ENCODE measurements around the gene AP3D1.

Gene AP3D1

DNA sequence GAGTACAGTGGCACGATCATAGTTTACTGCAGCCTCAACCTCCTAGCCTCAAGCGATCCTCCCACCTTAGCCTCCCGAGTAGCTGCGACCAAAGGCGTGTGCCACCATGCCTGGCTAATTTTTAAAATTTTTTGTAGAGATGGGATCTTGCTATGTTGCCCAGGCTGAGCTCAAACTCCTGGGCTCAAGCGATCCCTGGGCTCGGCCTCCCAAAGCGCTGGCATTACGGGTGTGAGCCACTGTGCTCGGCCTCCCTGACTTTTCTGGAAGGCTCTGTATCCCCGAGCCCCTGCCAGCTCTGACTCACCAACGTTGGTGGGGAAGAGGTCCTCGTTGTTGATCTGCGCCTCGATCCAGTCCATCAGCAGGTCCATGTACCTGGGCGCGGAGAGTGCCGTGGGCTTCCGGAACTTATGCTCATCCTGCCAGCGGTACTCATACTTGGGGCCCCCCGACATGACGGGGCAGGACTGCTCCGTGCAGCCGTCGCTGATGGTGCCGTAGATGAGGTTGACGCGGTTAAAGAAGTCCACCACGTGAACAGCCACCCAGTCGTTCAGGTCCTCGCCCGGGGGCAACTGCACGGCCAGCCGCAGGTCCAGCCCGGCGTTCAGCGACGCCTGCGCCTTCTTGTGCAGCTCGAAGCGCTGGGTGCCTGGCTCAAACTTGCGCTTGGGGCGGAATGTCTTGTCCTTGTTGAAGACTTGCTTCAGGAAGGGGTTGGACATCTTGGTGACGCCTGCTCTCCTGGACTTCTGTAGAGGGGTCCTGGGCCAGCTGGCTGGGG lies 73.3 kb downstream of the AP3D1 start:
- Mint-ChIP-seq H3K4me1 (ENCODE audit: low read depth) (peaks cover 77% of the 10 kb centered on the region), H3K4me3 (no peak overlapping the region), H3K27ac (no peak overlapping the region), H3K36me3 (ENCODE audit: low read depth) (peaks cover 100% of the 10 kb centered on the region), H3K9me3 (no peaks in the 10 kb centered on the region), H3K27me3 (no peaks in the 10 kb centered on the region)
- intact Hi-C loops (cut with micrococcal nuclease), result no loop called here

DNA sequence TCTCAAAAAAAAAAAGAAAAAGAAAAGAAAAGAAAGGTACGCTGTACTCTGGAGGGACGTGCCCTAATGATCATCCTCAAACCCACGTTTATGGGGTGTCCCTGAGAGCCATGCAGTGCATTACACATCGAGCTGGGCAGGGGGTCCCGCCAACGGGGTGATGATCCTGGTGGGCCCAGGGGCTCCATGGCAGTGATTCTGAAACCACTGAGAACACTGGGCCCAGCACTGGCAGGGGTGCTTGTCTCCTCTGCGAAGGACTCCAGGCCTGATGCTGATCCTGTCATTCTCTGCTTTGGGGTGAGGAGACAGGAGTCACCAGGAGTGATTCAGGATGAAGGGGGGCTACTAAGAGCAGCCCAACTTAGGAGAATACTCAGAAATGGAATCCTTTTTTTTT lies 74.0 kb downstream of the AP3D1 start:
- H3K27me3 Mint-ChIP-seq, result no peaks in the 10 kb centered on the region
- H3K36me3 Mint-ChIP-seq (ENCODE audit: low read depth), result peaks cover 100% of the 10 kb centered on the region
- H3K4me3 Mint-ChIP-seq, result no peak overlapping the region
- intact Hi-C loops (cut with micrococcal nuclease), result no loop called here
- H3K27ac Mint-ChIP-seq, result peak overlapping the region; percentile 52
- no peaks in the 10 kb centered on the region for H3K9me3 Mint-ChIP-seq
- peaks cover 77% of the 10 kb centered on the region for H3K4me1 Mint-ChIP-seq (ENCODE audit: low read depth)

DNA sequence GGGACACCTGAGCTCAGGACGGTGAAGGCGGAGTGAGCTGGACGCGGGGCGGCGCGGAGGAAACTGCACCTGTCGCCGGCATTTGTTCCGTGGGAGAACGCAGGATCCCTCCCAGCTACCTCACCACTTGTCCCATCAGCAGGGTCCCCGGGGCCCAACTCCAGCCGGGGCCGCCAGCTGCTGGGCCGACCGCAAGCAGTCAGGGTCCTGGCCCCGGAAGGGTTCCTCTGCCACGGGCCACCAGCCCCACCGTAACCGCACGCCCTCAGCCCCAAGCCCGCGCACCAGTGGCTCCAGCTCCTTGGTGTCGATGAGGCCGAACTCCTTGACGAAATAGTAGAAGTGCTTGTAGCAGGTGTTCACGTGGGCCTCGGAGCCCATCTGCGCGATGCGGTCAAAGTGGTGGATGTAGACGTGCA lies 74.8 kb downstream of the AP3D1 start:
- intact Hi-C loops (cut with micrococcal nuclease), result no loop called here

DNA sequence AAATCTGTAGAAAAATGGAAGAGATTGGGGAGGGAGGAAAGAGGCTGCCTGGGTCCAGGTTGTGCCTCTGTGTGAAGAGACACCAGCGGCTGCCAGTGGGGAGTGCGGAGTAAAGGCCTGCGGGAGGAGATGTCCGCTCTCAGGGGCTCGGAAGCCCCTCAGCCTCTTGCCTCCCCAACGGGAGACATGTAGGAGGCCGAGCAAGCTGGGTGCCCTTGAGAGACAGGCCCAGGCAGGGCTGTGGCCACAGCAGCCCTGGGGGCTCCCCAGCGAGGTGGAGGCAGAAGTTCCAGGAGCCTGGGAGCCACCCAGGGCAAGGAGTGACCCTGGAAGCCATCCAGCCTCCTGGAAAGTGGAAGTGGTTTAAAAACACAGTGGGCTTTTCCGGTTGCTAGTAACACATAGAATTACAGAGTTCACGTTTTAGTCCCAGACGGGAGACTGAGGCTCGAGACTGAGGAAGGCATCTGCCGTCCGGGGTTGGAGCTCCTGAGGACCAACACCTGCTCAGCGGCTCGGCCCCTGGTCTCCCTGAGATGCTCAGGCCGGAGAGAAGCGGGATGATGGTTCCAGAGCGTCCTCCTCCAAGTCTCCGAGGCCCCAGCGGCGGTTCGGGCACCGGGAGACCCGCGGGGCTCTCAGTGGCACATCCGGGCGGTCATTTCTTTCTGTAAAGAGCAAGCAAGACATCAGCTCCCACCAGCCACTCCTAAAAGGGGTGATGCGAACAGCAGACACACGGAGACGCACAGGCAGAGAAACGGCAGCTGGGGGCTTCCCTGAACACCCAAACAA lies 78.4 kb downstream of the AP3D1 start:
- Mint-ChIP-seq H3K27me3 (no peaks in the 10 kb centered on the region), H3K9me3 (no peaks in the 10 kb centered on the region), H3K4me1 (ENCODE audit: low read depth) (peaks cover 74% of the 10 kb centered on the region), H3K27ac (peak overlapping the region; percentile 84), H3K4me3 (peak overlapping the region; percentile 24), H3K36me3 (ENCODE audit: low read depth) (peaks cover 80% of the 10 kb centered on the region)
- intact Hi-C loops (cut with micrococcal nuclease), result no loop called here

More for the DNA sequence above, 74.8 kb downstream of the AP3D1 start:
- H3K36me3 Mint-ChIP-seq (ENCODE audit: low read depth), result peaks cover 100% of the 10 kb centered on the region
- H3K27me3 Mint-ChIP-seq, result no peaks in the 10 kb centered on the region
- H3K4me1 Mint-ChIP-seq (ENCODE audit: low read depth), result peaks cover 73% of the 10 kb centered on the region
- no peak overlapping the region for H3K4me3 Mint-ChIP-seq
- H3K27ac Mint-ChIP-seq, result peak overlapping the region; percentile 84
- no peaks in the 10 kb centered on the region for H3K9me3 Mint-ChIP-seq

DNA sequence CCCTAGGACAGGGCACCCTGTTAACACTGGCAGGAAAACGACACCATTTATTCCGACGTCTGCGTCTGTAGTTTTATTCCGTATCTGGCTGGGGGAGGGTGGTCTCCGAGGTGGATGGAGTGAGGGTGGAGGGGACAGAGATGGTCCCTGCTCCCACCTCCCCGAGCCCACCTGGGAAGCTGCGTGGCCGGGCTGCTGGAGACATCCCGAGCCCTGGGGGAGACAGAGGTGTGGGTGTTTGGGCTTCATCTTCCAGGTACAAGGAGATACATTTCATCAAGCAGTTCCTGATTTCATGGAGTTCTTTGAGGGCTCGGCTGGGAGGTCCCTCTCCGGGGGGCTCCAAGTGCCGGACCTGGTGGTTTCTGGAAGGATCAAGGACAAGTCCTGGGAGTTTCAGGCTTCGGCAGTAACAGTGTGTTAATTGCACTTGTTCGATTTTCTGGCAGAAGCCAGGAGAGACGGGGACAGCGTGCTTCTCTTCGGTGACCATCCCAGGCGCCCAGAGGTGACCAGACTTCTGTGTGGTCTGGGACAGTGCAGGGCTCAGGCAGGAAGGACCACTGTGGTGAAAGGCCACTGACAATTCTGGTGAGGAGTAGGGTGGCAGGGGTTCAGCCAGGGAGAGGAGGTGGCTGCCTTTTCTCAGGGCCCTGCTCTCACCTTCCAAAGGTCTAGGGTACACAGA lies 80.2 kb downstream of the AP3D1 start:
- intact Hi-C loops (cut with micrococcal nuclease), result no loop called here
- H3K4me1 Mint-ChIP-seq (ENCODE audit: low read depth), result peaks cover 66% of the 10 kb centered on the region
- no peaks in the 10 kb centered on the region for H3K9me3 Mint-ChIP-seq
- peaks cover 62% of the 10 kb centered on the region for H3K36me3 Mint-ChIP-seq (ENCODE audit: low read depth)
- H3K27me3 Mint-ChIP-seq, result no peaks in the 10 kb centered on the region
- H3K27ac Mint-ChIP-seq, result peak overlapping the region; percentile 26
- no peak overlapping the region for H3K4me3 Mint-ChIP-seq

DNA sequence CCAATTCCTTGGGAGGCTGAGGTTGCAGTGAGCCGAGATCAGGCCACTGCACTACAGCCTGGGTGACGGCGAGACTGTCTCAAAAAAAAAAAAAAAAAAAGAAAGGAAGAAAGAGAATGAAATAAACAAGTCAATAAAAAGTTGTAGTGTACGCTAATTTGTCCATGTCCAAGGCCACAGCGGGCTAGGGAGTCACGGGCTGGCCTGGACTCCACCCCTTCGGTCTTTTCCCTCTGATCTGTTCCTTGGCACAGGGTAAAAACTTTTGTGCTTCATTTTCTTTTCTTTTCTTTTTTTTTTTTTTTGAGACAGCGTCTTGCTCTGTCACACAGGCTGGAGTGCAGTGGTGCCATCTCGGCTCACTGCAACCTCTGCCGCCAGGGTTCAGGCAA lies 80.9 kb downstream of the AP3D1 start:
- H3K4me1 Mint-ChIP-seq (ENCODE audit: low read depth), result peaks cover 59% of the 10 kb centered on the region
- no peak overlapping the region for H3K4me3 Mint-ChIP-seq
- intact Hi-C loops (cut with micrococcal nuclease), result no loop called here
- H3K27me3 Mint-ChIP-seq, result no peaks in the 10 kb centered on the region
- H3K9me3 Mint-ChIP-seq, result no peaks in the 10 kb centered on the region
- H3K27ac Mint-ChIP-seq, result peak overlapping the region; percentile 26
- peaks cover 55% of the 10 kb centered on the region for H3K36me3 Mint-ChIP-seq (ENCODE audit: low read depth)

DNA sequence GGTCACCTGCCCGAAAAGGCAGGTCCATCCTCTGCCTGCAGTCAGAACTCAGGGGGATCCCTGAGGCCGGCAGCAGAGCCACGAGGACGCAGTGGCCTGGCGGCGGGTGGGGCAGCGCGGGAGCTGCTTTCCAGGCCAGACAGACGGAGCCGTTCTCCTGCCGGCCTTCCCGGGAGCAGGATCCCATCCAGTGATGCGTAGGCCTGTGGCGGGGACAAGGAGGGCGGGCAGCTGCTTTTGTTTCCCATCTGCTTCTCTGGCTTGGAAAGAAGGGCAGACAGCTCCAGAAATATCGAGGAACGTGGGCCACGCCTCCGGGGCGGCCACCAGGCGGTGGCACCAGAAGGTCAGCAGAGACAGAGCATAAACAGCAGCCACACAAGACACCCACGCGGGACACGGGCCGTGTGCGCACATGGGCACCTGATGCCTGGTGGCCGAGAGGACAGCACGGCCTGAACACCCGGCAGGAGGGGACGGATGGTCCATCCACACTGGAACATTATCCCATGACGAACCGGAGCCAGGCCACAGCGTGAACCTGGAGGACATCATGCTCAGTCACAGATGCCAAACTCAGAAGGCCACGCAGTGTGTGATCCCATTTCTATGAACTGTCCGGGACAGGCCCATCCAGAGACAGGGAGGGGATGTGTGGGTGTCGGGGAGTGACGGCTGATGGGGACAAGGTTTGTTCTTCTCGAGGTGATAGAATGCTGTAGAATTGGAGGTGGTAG lies 86.4 kb downstream of the AP3D1 start:
- no peaks in the 10 kb centered on the region for H3K27me3 Mint-ChIP-seq
- peaks cover 41% of the 10 kb centered on the region for H3K4me1 Mint-ChIP-seq (ENCODE audit: low read depth)
- peak overlapping the region; percentile 45 for H3K27ac Mint-ChIP-seq
- no peak overlapping the region for H3K4me3 Mint-ChIP-seq
- H3K9me3 Mint-ChIP-seq, result no peaks in the 10 kb centered on the region
- peaks cover 6% of the 10 kb centered on the region for H3K36me3 Mint-ChIP-seq (ENCODE audit: low read depth)
- intact Hi-C loops (cut with micrococcal nuclease), result no loop called here

DNA sequence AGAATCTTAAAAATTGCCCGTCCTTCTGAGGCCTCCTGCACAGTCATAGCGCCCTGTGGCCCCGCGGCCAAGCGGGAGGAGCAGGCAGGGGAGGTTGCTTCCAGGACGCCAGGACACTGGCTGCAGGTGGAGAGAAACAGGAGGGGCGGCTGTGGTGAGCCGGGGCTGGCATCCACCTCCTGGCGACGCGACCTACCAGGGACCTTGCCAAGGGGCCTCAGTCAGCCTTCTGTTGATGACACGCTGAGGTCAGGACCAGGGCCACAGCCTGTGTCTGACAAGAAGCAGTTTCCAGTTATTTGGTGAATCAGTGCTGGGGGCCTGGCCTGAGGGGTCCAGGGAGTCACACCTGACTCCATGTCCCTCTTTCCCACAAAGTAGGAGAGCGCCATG lies 87.0 kb downstream of the AP3D1 start:
- H3K27me3 Mint-ChIP-seq, result no peaks in the 10 kb centered on the region
- H3K4me1 Mint-ChIP-seq (ENCODE audit: low read depth), result peaks cover 38% of the 10 kb centered on the region
- intact Hi-C loops (cut with micrococcal nuclease), result no loop called here
- no peaks in the 10 kb centered on the region for H3K9me3 Mint-ChIP-seq
- H3K4me3 Mint-ChIP-seq, result no peak overlapping the region
- H3K27ac Mint-ChIP-seq, result peak overlapping the region; percentile 45
- peaks cover 6% of the 10 kb centered on the region for H3K36me3 Mint-ChIP-seq (ENCODE audit: low read depth)

DNA sequence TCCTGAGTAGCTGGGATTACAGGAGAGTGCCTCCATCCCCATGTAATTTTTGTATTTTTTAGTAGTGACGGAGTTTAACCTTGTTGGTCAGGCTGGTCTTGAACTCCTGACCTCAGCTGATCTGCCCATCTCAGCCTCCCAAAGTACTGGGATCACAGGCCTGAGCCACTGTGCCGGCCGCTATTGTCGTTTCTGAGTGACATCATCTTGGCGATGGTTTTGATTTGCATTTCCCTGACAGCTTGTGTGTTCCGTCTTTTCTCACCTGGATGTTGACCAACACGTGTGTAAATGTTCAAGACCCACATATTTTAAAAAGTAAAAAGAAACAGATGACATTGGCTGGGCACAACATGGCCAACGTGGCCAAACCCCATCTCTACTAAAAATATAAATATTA lies 87.5 kb downstream of the AP3D1 start:
- Mint-ChIP-seq H3K36me3 (ENCODE audit: low read depth) (peaks cover 6% of the 10 kb centered on the region), H3K4me1 (ENCODE audit: low read depth) (peaks cover 38% of the 10 kb centered on the region), H3K9me3 (no peaks in the 10 kb centered on the region), H3K4me3 (no peak overlapping the region), H3K27ac (no peak overlapping the region), H3K27me3 (no peaks in the 10 kb centered on the region)
- intact Hi-C loops (cut with micrococcal nuclease), result no loop called here

DNA sequence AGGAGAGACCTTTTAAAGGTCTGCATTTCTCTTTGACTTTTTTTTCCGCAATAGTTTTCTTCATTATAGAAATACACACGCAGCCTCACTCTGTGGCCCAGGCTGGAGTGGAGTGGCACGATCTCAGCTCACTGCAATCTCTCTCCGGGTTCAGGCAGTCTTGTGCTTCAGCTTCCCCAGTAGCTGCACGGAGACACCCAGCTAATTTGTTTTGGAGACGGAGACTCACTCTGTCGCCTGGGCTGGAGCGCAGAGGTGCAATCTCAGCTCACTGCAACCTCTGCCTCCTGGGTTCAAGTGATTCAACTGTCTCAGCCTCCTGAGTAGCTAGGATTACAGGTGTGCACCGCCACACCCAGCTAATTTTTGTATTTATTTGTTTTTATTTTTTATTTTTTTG lies 88.6 kb downstream of the AP3D1 start:
- intact Hi-C loops (cut with micrococcal nuclease), result no loop called here
- Mint-ChIP-seq H3K27ac (peak overlapping the region; percentile 91), H3K4me3 (peak overlapping the region; percentile 81), H3K27me3 (no peaks in the 10 kb centered on the region), H3K9me3 (no peaks in the 10 kb centered on the region), H3K36me3 (ENCODE audit: low read depth) (peaks cover 6% of the 10 kb centered on the region), H3K4me1 (ENCODE audit: low read depth) (peaks cover 46% of the 10 kb centered on the region)

DNA sequence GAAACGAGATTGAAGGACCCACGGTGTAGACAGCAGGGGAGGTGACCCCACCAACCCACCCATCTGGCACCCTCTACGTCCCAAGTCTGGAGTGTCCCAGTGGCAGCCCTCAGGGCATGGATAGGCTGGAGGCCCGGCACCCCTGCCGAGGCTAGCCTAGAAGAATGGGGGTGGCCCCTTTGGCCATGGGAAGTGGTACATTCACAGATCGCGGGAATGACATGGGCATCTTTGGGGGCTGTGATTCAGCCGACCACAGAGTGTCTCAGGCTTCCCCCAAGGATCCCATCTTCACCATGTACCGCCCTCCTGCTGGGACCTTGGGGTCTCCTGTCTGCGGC lies 89.0 kb downstream of the AP3D1 start:
- H3K27me3 Mint-ChIP-seq, result no peaks in the 10 kb centered on the region
- H3K4me1 Mint-ChIP-seq (ENCODE audit: low read depth), result peaks cover 49% of the 10 kb centered on the region
- H3K36me3 Mint-ChIP-seq (ENCODE audit: low read depth), result peaks cover 6% of the 10 kb centered on the region
- intact Hi-C loops (cut with micrococcal nuclease), result no loop called here
- H3K4me3 Mint-ChIP-seq, result peak overlapping the region; percentile 81
- no peaks in the 10 kb centered on the region for H3K9me3 Mint-ChIP-seq
- H3K27ac Mint-ChIP-seq, result peak overlapping the region; percentile 91

DNA sequence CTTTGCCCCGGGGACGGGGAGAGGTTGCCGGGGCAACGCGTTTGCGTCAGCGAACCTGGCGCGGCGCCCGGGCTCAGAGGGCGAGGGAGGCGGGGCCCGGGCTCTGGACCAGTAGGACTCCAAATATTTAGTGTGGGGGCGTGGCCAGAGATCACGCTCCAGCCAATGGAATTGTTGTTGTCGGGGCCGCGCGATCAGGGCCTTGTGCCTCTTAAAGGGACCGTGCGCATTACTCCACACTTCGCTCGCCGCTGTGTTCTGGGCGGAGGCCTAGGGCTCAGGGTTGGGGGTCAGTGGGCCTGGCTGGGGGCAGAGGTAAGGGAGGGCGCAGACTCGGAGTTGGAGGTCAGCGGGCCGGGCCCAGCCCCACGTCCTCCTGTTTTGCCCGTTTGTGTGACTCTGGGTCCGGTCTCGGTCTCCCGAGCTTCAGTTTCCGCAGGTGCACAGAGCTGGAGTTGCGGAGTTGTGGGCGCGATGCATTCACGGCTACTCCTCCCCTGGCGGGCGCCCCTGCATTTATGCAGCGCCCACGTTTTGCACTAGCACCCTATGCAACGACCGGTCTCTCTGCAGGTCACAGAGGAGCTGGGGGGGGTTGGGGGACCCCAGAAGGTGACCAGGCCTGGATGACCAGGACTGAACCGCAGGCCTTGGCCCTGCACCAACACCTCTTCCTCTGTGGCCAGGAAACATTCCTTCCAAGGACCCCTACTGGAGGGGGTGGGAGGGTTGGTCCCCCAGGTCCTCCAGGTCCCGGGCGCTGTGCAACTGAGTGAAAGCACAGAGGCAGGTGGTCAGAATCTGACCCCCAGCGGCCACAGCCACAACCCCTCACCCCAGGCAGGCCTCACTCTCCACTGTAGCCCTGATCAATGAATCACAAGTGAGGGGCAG lies 89.6 kb downstream of the AP3D1 start:
- Mint-ChIP-seq H3K36me3 (ENCODE audit: low read depth) (peaks cover 6% of the 10 kb centered on the region), H3K27ac (peak overlapping the region; percentile 91), H3K4me1 (ENCODE audit: low read depth) (peaks cover 55% of the 10 kb centered on the region), H3K4me3 (peak overlapping the region; percentile 81), H3K9me3 (no peaks in the 10 kb centered on the region), H3K27me3 (no peaks in the 10 kb centered on the region)
- intact Hi-C loops (cut with micrococcal nuclease), result loop anchor here (1.0 kb wide), 1 partner anchor 10 kb away; the partner anchor contains the start of gene MKNK2

Measured in dendritic cell treated with granulocyte-macrophage colony-stimulating factor and Interleukin-4, amounts not matched to agents 40 ng/mL and 50 ng/mL, for 4 days (primary cell).